ENCODE measurements around the gene TMEM163.

The TMEM163 gene

GRCh38 chr2:134416018-134416417 is 302.8 kb downstream of the TMEM163 start:
- no peak for TF ChIP-seq GATA2 (IDR thresholded peaks at IDR 0.05; ENCODE audit: low read depth, low read length)
- no peak for TF ChIP-seq GATA3 (IDR thresholded peaks at IDR 0.05; ENCODE audit: low read depth, low read length)

GRCh38 chr2:134413912-134414311 is 304.9 kb downstream of the TMEM163 start:
- TF ChIP-seq GATA3 (IDR thresholded peaks at IDR 0.05; ENCODE audit: low read depth, low read length) (no peak), GATA2 (IDR thresholded peaks at IDR 0.05; ENCODE audit: low read depth, low read length) (no peak)

GRCh38 chr2:134413430-134413829 is 305.4 kb downstream of the TMEM163 start:
- TF ChIP-seq GATA2 (IDR thresholded peaks at IDR 0.05; ENCODE audit: low read depth, low read length): no peak
- TF ChIP-seq GATA3 (IDR thresholded peaks at IDR 0.05; ENCODE audit: low read depth, low read length): no peak

- TF ChIP-seq GATA2 (IDR thresholded peaks at IDR 0.05; ENCODE audit: low read depth, low read length) (no peak), GATA3 (IDR thresholded peaks at IDR 0.05; ENCODE audit: low read depth, low read length) (no peak)
Measured at GRCh38 chr2:134412639-134412999, 306.2 kb downstream of the TMEM163 start.

GRCh38 chr2:134411828-134412638 is 306.8 kb downstream of the TMEM163 start:
- TF ChIP-seq GATA2 (IDR thresholded peaks at IDR 0.05; ENCODE audit: low read depth, low read length): peak; percentile 55
- no peak for TF ChIP-seq GATA3 (IDR thresholded peaks at IDR 0.05; ENCODE audit: low read depth, low read length)

GRCh38 chr2:134411279-134411827 is 307.4 kb downstream of the TMEM163 start:
- no peak for TF ChIP-seq GATA2 (IDR thresholded peaks at IDR 0.05; ENCODE audit: low read depth, low read length)
- no peak for TF ChIP-seq GATA3 (IDR thresholded peaks at IDR 0.05; ENCODE audit: low read depth, low read length)

GRCh38 chr2:134410831-134411231 is 308.0 kb downstream of the TMEM163 start:
- TF ChIP-seq GATA3 (IDR thresholded peaks at IDR 0.05; ENCODE audit: low read depth, low read length) (no peak), GATA2 (IDR thresholded peaks at IDR 0.05; ENCODE audit: low read depth, low read length) (no peak)

- TF ChIP-seq GATA2 (IDR thresholded peaks at IDR 0.05; ENCODE audit: low read depth, low read length) (no peak), GATA3 (IDR thresholded peaks at IDR 0.05; ENCODE audit: low read depth, low read length) (no peak)
Measured at GRCh38 chr2:134410006-134410405, 308.8 kb downstream of the TMEM163 start.

GRCh38 chr2:134408791-134409190 is 310.0 kb downstream of the TMEM163 start:
- TF ChIP-seq GATA2 (IDR thresholded peaks at IDR 0.05; ENCODE audit: low read depth, low read length) (no peak), GATA3 (IDR thresholded peaks at IDR 0.05; ENCODE audit: low read depth, low read length) (no peak)

GRCh38 chr2:134408386-134408785 is 310.4 kb downstream of the TMEM163 start:
- TF ChIP-seq GATA2 (IDR thresholded peaks at IDR 0.05; ENCODE audit: low read depth, low read length) (no peak), GATA3 (IDR thresholded peaks at IDR 0.05; ENCODE audit: low read depth, low read length) (no peak)

- no peak for TF ChIP-seq GATA3 (IDR thresholded peaks at IDR 0.05; ENCODE audit: low read depth, low read length)
- no peak for TF ChIP-seq GATA2 (IDR thresholded peaks at IDR 0.05; ENCODE audit: low read depth, low read length)
Measured at GRCh38 chr2:134407154-134407890, 311.5 kb downstream of the TMEM163 start.

GRCh38 chr2:134406736-134407135 is 312.1 kb downstream of the TMEM163 start:
- TF ChIP-seq GATA3 (IDR thresholded peaks at IDR 0.05; ENCODE audit: low read depth, low read length) (no peak), GATA2 (IDR thresholded peaks at IDR 0.05; ENCODE audit: low read depth, low read length) (no peak)

- TF ChIP-seq GATA2 (IDR thresholded peaks at IDR 0.05; ENCODE audit: low read depth, low read length) (no peak), GATA3 (IDR thresholded peaks at IDR 0.05; ENCODE audit: low read depth, low read length) (no peak)
Measured at GRCh38 chr2:134406311-134406710, 312.5 kb downstream of the TMEM163 start.
